Amniotic epithelial cell (primary cell): ENCODE data around the gene RAMP2.

Experiments used
- DNase-seq: peaks from one replicate; pipeline ENCODE4 v3.0.0-alpha.2; 2010; ENCODE audit warnings: low read depth

RAMP2 gene

GRCh38 chr17:42795061-42795460, 34.0 kb downstream of the RAMP2 start:
- DNase-seq, result no peak

GRCh38 chr17:42795465-42795864, 34.4 kb downstream of the RAMP2 start:
- DNase-seq, result no peak

- DNase-seq, result no peak
Observed at GRCh38 chr17:42796066-42796758, 35.2 kb downstream of the RAMP2 start.

GRCh38 chr17:42797067-42798007, 36.3 kb downstream of the RAMP2 start:
- DNase-seq, result no peak

- DNase-seq, result no peak
Observed at GRCh38 chr17:42798011-42798382, 37.0 kb downstream of the RAMP2 start.

- DNase-seq, result peak; percentile 82
Observed at GRCh38 chr17:42798383-42799380, 37.7 kb downstream of the RAMP2 start, which contains the start of the genes CNTD1 and COA3. TSS of gene CNTD1 (plus strand) at chr17:42798861. CDS start at chr17:42799068, 207 bp downstream. TSS of gene COA3 (minus strand) at chr17:42798704. CDS start at chr17:42798681, 23 bp downstream.

GRCh38 chr17:42803074-42803883, 42.3 kb downstream of the RAMP2 start:
- DNase-seq, result no peak

- no peak for DNase-seq
Observed at GRCh38 chr17:42804918-42805367, 43.9 kb downstream of the RAMP2 start.

- no peak for DNase-seq
Observed at GRCh38 chr17:42806249-42806648, 45.2 kb downstream of the RAMP2 start.

GRCh38 chr17:42809250-42809649, 48.2 kb downstream of the RAMP2 start:
- DNase-seq, result peak; percentile 97
